GM13977 (cell line): ENCODE data around the gene HSFX4.
A peak's percentile ranks its signal among the peaks of the same experiment; 100 is the strongest.
"Not testable (repeated sequence)": the region's sequence is repeated elsewhere in the genome, so short reads cannot be mapped to it uniquely, and the experiment has no call there.

Source experiments
- DNase-seq: peaks from one replicate; pipeline ENCODE4 v3.0.0; 2012; ENCODE audit warnings: low spot score
- CTCF ChIP-seq: IDR thresholded peaks from 2 replicates; pipeline ENCODE4 v1.5.1; 2012; ENCODE audit warnings: mild to moderate bottlenecking, control low read depth; ENCODE audit not compliant: insufficient read depth; ENCODE audit errors: extremely low read depth, missing control alignments
- in situ Hi-C: fragments of 300-500 bp; cut with MboI; formaldehyde crosslinking; loops from one replicate; pipeline ENCODE4 v1.12.0; 2022; ENCODE audit warnings: low sequenced_read_pairs, low pct_unique_long_range_greater_than_20kb, mixed read lengths, inconsistent platforms; ENCODE audit not compliant: unreplicated experiment

HSFX4 gene

GRCh38 chrX:149937871-149938426 is 8.6 kb downstream of the HSFX4 start:
- in situ Hi-C loops, result no loop called here
- no peak for DNase-seq
- no peak for TF ChIP-seq CTCF

GRCh38 chrX:149938427-149938880 is 9.1 kb downstream of the HSFX4 start, which contains the start of gene EOLA2:
TSS of gene EOLA2 (minus strand) at chrX:149938491. CDS start at chrX:149933874, 4,617 bp downstream.
- peak; percentile 41 for TF ChIP-seq CTCF
- DNase-seq, result peak; percentile 73
- in situ Hi-C loops, result no loop called here

GRCh38 chrX:149938881-149939654 is 9.7 kb downstream of the HSFX4 start:
- in situ Hi-C loops, result no loop called here
- no peak for TF ChIP-seq CTCF
- DNase-seq, result peak; percentile 80

- no peak for DNase-seq
- no peak for TF ChIP-seq CTCF
- in situ Hi-C loops, result no loop called here
Observed at GRCh38 chrX:149939655-149939904, 10.2 kb downstream of the HSFX4 start.

GRCh38 chrX:149939905-149940673 is 10.7 kb downstream of the HSFX4 start:
- in situ Hi-C loops, result no loop called here
- no peak for TF ChIP-seq CTCF
- DNase-seq, result peak; percentile 82

GRCh38 chrX:149940674-149941024 is 11.3 kb downstream of the HSFX4 start:
- in situ Hi-C loops, DNase-seq: not testable (repeated sequence)
- TF ChIP-seq CTCF, result peak; percentile 30

- in situ Hi-C loops, DNase-seq: not testable (repeated sequence)
Observed at GRCh38 chrX:149945087-149945670, 15.8 kb downstream of the HSFX4 start.

- DNase-seq, in situ Hi-C loops: not testable (repeated sequence)
Observed at GRCh38 chrX:149945820-149946219, 16.4 kb downstream of the HSFX4 start.

- DNase-seq, in situ Hi-C loops: not testable (repeated sequence)
Observed at GRCh38 chrX:149946932-149947331, 17.6 kb downstream of the HSFX4 start.
